Testis (tissue), 3 donors: Measurements from ENCODE around the gene SFMBT1. TPM values are rescaled to one million over a fixed set of nuclear protein-coding genes. Genes with fewer than 3 reads are reported as not detected.

Experiments
- DNase-seq: peaks from one replicate; pipeline ENCODE4 v3.0.0-alpha.2; 2019
- H3K27ac ChIP-seq, 2 donors: fragments of 200-600 bp; sonication (generic); one replicate each; pipeline ENCODE4 v1.5.1; 2019
- H3K27me3 ChIP-seq: fragments of 200-600 bp; sonication (generic); one replicate; pipeline ENCODE4 v1.5.1; 2019
- H3K36me3 ChIP-seq: fragments of 200-600 bp; sonication (generic); one replicate; pipeline ENCODE4 v1.5.1; 2017; ENCODE audit warnings: low read depth; ENCODE audit errors: missing control alignments
- H3K4me1 ChIP-seq: fragments of 200-600 bp; sonication (generic); one replicate; pipeline ENCODE4 v1.5.1; 2019
- H3K4me3 ChIP-seq, 2 donors: fragments of 200-600 bp; sonication (generic); one replicate each; pipeline ENCODE4 v1.5.1; 2017 to 2019
- H3K9me3 ChIP-seq: fragments of 200-600 bp; sonication (generic); one replicate; pipeline ENCODE4 v1.5.1; 2017
- POLR2A ChIP-seq: fragments of 450-650 bp; IDR thresholded peaks from one replicate; pipeline ENCODE4 v1.6.1; 2017; ENCODE audit warnings: antibody characterized with exemption, mild to moderate bottlenecking, moderate library complexity
- WGBS, 2 donors: methylation state at CpG; one replicate each; pipeline ENCODE4 v1.1.5; 2018; 5-methylcytosine and 5-hydroxymethylcytosine counted together
- intact Hi-C: fragments of 100-400 bp; cut with DNase I; formaldehyde crosslinking; loops from one replicate; pipeline ENCODE4 v1.15.1; 2023; ENCODE audit warnings: low total_unique reads
- polyA plus RNA-seq: library from polyadenylated mRNA; stranded (reverse); fragments of 350-450 nt; fragmentation: Illumina TruSeq; extraction: RNeasy Lipid Tissue Mini Kit (QIAGEN cat#74804); gene quantifications from one replicate; pipeline ENCODE4 v1.2.3, GENCODE V29; 2014; ENCODE audit warnings: low read depth, low replicate concordance; ENCODE audit not compliant: insufficient read depth
- total RNA-seq, 2 donors: library from RNA; depleted of rRNA; stranded (reverse); fragments of >200 nt; gene quantifications; one replicate each; pipeline ENCODE4 v1.2.3, GENCODE V29; 2016
- TF ChIP-seq, protein P1 (sequence below), 3 experiments: fragments of 450-650 bp in 2 of 3; fragments of 200-600 bp in 1 of 3; sonication (generic) in 1 of 3; IDR thresholded peaks; one replicate each; pipeline ENCODE4 v1.5.1; 2016 to 2019; ENCODE audit warnings: antibody characterized with exemption in 3 of 3, mild to moderate bottlenecking in 2 of 3, moderate library complexity in 1 of 3

SFMBT1 gene
- total and polyA plus RNA-seq, 3 donors from 2014 or later = 82.4 to 158 (median 143) TPM

GRCh38 chr3:53026382-53027162 lies 19.3 kb downstream of the SFMBT1 start:
- TF ChIP-seq, protein P1, sequence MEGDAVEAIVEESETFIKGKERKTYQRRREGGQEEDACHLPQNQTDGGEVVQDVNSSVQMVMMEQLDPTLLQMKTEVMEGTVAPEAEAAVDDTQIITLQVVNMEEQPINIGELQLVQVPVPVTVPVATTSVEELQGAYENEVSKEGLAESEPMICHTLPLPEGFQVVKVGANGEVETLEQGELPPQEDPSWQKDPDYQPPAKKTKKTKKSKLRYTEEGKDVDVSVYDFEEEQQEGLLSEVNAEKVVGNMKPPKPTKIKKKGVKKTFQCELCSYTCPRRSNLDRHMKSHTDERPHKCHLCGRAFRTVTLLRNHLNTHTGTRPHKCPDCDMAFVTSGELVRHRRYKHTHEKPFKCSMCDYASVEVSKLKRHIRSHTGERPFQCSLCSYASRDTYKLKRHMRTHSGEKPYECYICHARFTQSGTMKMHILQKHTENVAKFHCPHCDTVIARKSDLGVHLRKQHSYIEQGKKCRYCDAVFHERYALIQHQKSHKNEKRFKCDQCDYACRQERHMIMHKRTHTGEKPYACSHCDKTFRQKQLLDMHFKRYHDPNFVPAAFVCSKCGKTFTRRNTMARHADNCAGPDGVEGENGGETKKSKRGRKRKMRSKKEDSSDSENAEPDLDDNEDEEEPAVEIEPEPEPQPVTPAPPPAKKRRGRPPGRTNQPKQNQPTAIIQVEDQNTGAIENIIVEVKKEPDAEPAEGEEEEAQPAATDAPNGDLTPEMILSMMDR (IDR thresholded peaks at IDR 0.05) = no peak
- no peak for TF ChIP-seq POLR2A
- Histone ChIP-seq H3K4me3 (no peak overlapping the region), H3K9me3 (no peaks in the 10 kb centered on the region), H3K27ac (no peak overlapping the region), H3K36me3 (no peaks in the 10 kb centered on the region), H3K27me3 (no peaks in the 10 kb centered on the region), H3K4me1 (peaks cover 4% of the 10 kb centered on the region)
- intact Hi-C loops = no loop called here
- no peak for DNase-seq
- 69 to 73% methylated on average over 10 of the region's 10 CpGs for WGBS, 2 donors

DNA sequence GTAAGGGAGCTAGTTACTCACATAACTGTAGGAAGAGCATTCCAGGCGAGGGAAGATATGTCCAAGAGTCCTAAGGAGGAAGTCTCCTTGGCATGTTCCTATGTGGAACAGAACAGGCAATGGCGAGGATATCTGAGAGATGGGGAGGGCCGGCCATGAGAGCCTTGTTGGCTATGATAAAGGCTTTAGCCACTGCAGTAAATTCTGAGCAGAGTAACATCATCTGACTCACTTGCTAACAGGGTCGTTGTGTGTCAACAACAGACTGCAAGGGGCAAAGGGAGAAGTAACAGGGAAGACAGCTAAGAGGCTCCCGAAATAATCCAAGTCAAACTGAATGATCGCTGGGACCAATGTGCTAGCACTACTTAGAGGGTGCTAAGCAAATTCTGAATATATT lies 21.6 kb downstream of the SFMBT1 start:
- no peak for DNase-seq
- H3K4me3 ChIP-seq = no peak overlapping the region
- no peaks in the 10 kb centered on the region for H3K36me3 ChIP-seq
- intact Hi-C loops = no loop called here
- H3K27me3 ChIP-seq = no peaks in the 10 kb centered on the region
- no peak overlapping the region for H3K27ac ChIP-seq
- 87 to 92% methylated on average over 6 of the region's 6 CpGs for WGBS, 2 donors
- no peaks in the 10 kb centered on the region for H3K4me1 ChIP-seq
- no peaks in the 10 kb centered on the region for H3K9me3 ChIP-seq
- TF ChIP-seq, protein P1 (IDR thresholded peaks at IDR 0.05) = no peak
- TF ChIP-seq POLR2A = no peak

- no peak for DNase-seq
- no peaks in the 10 kb centered on the region for H3K27me3 ChIP-seq
- no peaks in the 10 kb centered on the region for H3K4me1 ChIP-seq
- 92 to 93% methylated on average over 4 of the region's 4 CpGs for WGBS, 2 donors
- no peaks in the 10 kb centered on the region for H3K9me3 ChIP-seq
- H3K27ac ChIP-seq = no peak overlapping the region
- no peak overlapping the region for H3K4me3 ChIP-seq
- TF ChIP-seq, protein P1 (IDR thresholded peaks at IDR 0.05) = no peak
- TF ChIP-seq POLR2A = no peak
- H3K36me3 ChIP-seq = no peaks in the 10 kb centered on the region
- intact Hi-C loops = no loop called here
These were observed 22.6 kb downstream of the SFMBT1 start for GRCh38 chr3:53023072-53023823.

DNA sequence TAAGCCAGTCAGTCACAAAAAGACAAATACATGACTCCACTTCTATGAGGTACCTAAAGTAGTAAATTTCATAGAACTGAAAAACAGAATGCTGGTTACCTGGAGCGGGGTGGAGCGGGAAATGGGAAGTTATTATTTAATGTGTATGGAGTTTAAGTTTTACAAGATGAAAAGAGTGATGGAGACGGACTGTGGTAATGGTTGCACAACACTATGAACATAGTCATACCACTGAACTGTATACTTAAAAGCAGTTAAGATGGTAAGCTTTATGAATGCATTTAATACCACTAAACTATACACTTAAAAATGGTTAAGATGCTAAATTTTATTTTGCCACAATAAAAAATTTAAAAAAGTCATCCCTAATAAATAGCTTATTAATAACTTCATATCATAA lies 23.2 kb downstream of the SFMBT1 start:
- Histone ChIP-seq H3K4me3 (no peak overlapping the region), H3K27me3 (no peaks in the 10 kb centered on the region), H3K27ac (no peak overlapping the region), H3K36me3 (no peaks in the 10 kb centered on the region), H3K9me3 (no peaks in the 10 kb centered on the region), H3K4me1 (no peaks in the 10 kb centered on the region)
- TF ChIP-seq, protein P1 (IDR thresholded peaks at IDR 0.05) = no peak
- no peak for TF ChIP-seq POLR2A
- no peak for DNase-seq
- WGBS, 2 donors = 90 to 94% methylated on average over 3 of the region's 3 CpGs
- intact Hi-C loops = no loop called here
